GM23248 (cell line): ENCODE data around the gene SULF2.

Experiments used
- EZH2 ChIP-seq: fragments of 200-600 bp; sonication (generic); IDR thresholded peaks from 2 replicates; pipeline ENCODE4 v1.6.1; 2018; ENCODE audit warnings: antibody characterized with exemption, mild to moderate bottlenecking; ENCODE audit not compliant: insufficient read depth, poor library complexity, severe bottlenecking
- EZH2phosphoT487 ChIP-seq: fragments of 200-600 bp; sonication (generic); IDR thresholded peaks from 2 replicates; pipeline ENCODE4 v1.6.1; 2018; ENCODE audit warnings: antibody characterized with exemption, moderate library complexity, mild to moderate bottlenecking, low read depth; ENCODE audit not compliant: insufficient read depth

- TF ChIP-seq EZH2phosphoT487 = no peak
- TF ChIP-seq EZH2 = no peak
Measured at GRCh38 chr20:47682028-47682783, 103.1 kb downstream of the SULF2 start.
